Type B pancreatic cell (in vitro differentiated cells): Measurements from ENCODE around the gene MRPL23. TPM values are rescaled to one million over a fixed set of nuclear protein-coding genes. Genes with fewer than 3 reads are reported as not detected.
A peak's percentile ranks its signal among the peaks of the same experiment; 100 is the strongest.

Source experiments
- DNase-seq: peaks from one replicate; pipeline ENCODE4 v3.0.0; 2021; ENCODE audit warnings: mixed read lengths; ENCODE audit not compliant: unreplicated experiment; ENCODE audit errors: extremely low spot score
- H3K27ac Mint-ChIP-seq: 2 replicates; pipeline ENCODE4 v1.8.0; 2021; ENCODE audit warnings: mild to moderate bottlenecking, mixed read lengths
- H3K27me3 Mint-ChIP-seq: 2 replicates; pipeline ENCODE4 v1.8.0; 2021; ENCODE audit warnings: mixed read lengths
- H3K36me3 Mint-ChIP-seq: 2 replicates; pipeline ENCODE4 v1.8.0; 2021; ENCODE audit warnings: mixed read lengths
- H3K4me1 Mint-ChIP-seq: one replicate; pipeline ENCODE4 v1.8.0; 2021; ENCODE audit warnings: mixed read lengths; ENCODE audit not compliant: unreplicated experiment
- H3K4me3 Mint-ChIP-seq: 2 replicates; pipeline ENCODE4 v1.8.0; 2021; ENCODE audit warnings: mild to moderate bottlenecking, mixed read lengths
- H3K9me3 Mint-ChIP-seq: 2 replicates; pipeline ENCODE4 v1.8.0; 2021; ENCODE audit warnings: mixed read lengths
- total RNA-seq: library from RNA; stranded (reverse); gene quantifications from 2 replicates; pipeline ENCODE4 v1.2.1, GENCODE V29; 2021; ENCODE audit warnings: low replicate concordance
- TF ChIP-seq, protein P1 (sequence below): fragments of 200-600 bp; sonication (generic); conservative IDR thresholded peaks from 2 replicates; pipeline ENCODE4 v1.5.0; 2021; ENCODE audit warnings: antibody characterized with exemption, mild to moderate bottlenecking

Gene MRPL23
- total RNA-seq, 1 donor from 2014 or later, result 46.1 TPM

DNA sequence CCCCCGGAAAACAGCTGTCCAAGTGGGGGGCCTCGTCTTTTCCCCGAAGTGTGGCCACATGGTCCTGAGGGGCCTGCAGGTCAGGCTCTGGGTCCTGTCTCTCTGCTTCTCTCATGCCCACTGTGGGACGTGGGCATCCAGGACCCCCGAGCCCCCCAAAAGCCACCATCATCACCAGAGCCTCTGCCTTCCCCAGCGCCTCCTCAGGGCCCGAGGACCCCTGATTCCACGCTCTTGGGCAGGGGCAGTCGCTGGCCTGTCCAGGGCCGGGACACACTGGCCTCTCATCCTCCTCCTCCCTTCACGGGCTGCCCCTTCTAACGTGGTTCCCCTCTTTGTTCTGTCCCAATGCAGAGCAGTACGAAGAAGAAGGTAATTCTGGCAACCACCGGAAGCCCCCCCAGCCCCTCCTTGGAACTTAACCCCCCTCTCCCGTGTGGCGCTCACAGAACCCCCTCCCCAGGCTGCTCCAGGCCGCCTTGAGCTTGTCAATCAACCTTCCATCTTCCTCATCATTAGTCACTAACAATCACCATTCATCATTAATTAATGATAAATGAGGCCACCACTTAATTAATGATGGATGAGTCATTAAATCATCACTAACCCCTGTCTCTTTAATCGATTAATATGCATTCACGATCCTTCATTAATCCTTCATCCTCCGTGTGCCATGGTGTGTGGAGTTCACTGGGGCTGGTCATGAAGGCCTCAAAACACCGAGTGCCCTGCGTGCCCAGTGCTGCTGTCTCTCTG, 23.8 kb upstream of the MRPL23 start:
- no peak for DNase-seq
- Mint-ChIP-seq H3K36me3 (no peaks in the 10 kb centered on the region), H3K4me3 (no peak overlapping the region), H3K9me3 (no peaks in the 10 kb centered on the region), H3K27me3 (no peaks in the 10 kb centered on the region), H3K27ac (peak overlapping the region; percentile 66), H3K4me1 (peaks cover 20% of the 10 kb centered on the region)
- TF ChIP-seq, protein P1, sequence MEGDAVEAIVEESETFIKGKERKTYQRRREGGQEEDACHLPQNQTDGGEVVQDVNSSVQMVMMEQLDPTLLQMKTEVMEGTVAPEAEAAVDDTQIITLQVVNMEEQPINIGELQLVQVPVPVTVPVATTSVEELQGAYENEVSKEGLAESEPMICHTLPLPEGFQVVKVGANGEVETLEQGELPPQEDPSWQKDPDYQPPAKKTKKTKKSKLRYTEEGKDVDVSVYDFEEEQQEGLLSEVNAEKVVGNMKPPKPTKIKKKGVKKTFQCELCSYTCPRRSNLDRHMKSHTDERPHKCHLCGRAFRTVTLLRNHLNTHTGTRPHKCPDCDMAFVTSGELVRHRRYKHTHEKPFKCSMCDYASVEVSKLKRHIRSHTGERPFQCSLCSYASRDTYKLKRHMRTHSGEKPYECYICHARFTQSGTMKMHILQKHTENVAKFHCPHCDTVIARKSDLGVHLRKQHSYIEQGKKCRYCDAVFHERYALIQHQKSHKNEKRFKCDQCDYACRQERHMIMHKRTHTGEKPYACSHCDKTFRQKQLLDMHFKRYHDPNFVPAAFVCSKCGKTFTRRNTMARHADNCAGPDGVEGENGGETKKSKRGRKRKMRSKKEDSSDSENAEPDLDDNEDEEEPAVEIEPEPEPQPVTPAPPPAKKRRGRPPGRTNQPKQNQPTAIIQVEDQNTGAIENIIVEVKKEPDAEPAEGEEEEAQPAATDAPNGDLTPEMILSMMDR, result no peak

DNA sequence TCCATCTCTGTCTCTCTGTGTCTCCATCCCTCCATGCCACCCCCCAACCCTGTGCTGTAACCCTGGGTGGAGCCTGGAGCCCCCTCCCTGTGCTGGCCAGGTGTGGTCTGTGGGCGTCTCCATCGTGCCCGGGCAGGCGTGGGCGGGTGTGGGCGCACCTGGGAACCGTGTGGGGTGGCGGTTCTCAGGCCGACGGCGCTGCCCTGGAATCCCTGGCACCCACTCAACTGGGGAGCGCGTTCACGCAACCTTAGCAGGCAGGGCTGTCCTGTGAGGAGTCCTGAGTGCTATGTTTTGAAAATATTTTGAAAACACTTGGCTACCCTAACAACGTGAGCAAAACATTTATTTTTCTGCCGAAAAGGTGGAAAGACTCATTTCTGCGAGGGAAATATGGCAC, 23.0 kb upstream of the MRPL23 start:
- H3K36me3 Mint-ChIP-seq, result no peaks in the 10 kb centered on the region
- no peak for DNase-seq
- H3K27me3 Mint-ChIP-seq, result no peaks in the 10 kb centered on the region
- H3K27ac Mint-ChIP-seq, result peak overlapping the region; percentile 66
- H3K4me3 Mint-ChIP-seq, result no peak overlapping the region
- no peaks in the 10 kb centered on the region for H3K9me3 Mint-ChIP-seq
- TF ChIP-seq, protein P1, result no peak
- H3K4me1 Mint-ChIP-seq, result peaks cover 20% of the 10 kb centered on the region

GRCh38 chr11:1924646-1925372, 22.3 kb upstream of the MRPL23 start:
- Mint-ChIP-seq H3K4me3 (no peak overlapping the region), H3K27ac (no peak overlapping the region), H3K27me3 (no peaks in the 10 kb centered on the region), H3K4me1 (peaks cover 24% of the 10 kb centered on the region), H3K9me3 (no peaks in the 10 kb centered on the region), H3K36me3 (no peaks in the 10 kb centered on the region)
- TF ChIP-seq, protein P1, result no peak
- no peak for DNase-seq

GRCh38 chr11:1925373-1926155, 21.6 kb upstream of the MRPL23 start:
- Mint-ChIP-seq H3K4me1 (peaks cover 24% of the 10 kb centered on the region), H3K27ac (no peak overlapping the region), H3K9me3 (no peaks in the 10 kb centered on the region), H3K4me3 (no peak overlapping the region), H3K36me3 (no peaks in the 10 kb centered on the region), H3K27me3 (no peaks in the 10 kb centered on the region)
- no peak for DNase-seq
- TF ChIP-seq, protein P1, result no peak

GRCh38 chr11:1926156-1927025, 20.7 kb upstream of the MRPL23 start:
- no peaks in the 10 kb centered on the region for H3K9me3 Mint-ChIP-seq
- no peaks in the 10 kb centered on the region for H3K36me3 Mint-ChIP-seq
- DNase-seq, result no peak
- H3K4me1 Mint-ChIP-seq, result peaks cover 27% of the 10 kb centered on the region
- TF ChIP-seq, protein P1, result no peak
- no peaks in the 10 kb centered on the region for H3K27me3 Mint-ChIP-seq
- H3K4me3 Mint-ChIP-seq, result peak overlapping the region; percentile 21
- H3K27ac Mint-ChIP-seq, result peak overlapping the region; percentile 82
